HepG2 (cell line): Measurements from ENCODE around the gene ATG16L2. TPM values are rescaled to one million over a fixed set of nuclear protein-coding genes. Genes with fewer than 3 reads are reported as not detected.

Experiments
- CTCF ChIP-seq: sonication (generic); formaldehyde crosslinking; IDR thresholded peaks from 2 replicates; pipeline ENCODE4 v1.5.0; 2020; ENCODE audit warnings: mild to moderate bottlenecking, missing genetic modification reagents, moderate library complexity
- HES4 ChIP-seq: sonication (generic); formaldehyde crosslinking; IDR thresholded peaks from 2 replicates; pipeline ENCODE4 v1.9.0; 2021; ENCODE audit warnings: mild to moderate bottlenecking, missing genetic modification reagents, borderline replicate concordance
- HMGXB4 ChIP-seq, 2 experiments: sonication (generic) in 1 of 2; formaldehyde crosslinking in 1 of 2; IDR thresholded peaks; 2 replicates each; pipeline versions ENCODE4 v1.4.0 to v1.6.1; 2018 to 2020; ENCODE audit warnings: missing genetic modification reagents in 2 of 2, borderline replicate concordance in 1 of 2, low read depth in 1 of 2, mild to moderate bottlenecking in 1 of 2, missing biosample characterization in 1 of 2
- POGK ChIP-seq: sonication (generic); formaldehyde crosslinking; conservative IDR thresholded peaks from 2 replicates; pipeline ENCODE4 v1.8.0; 2022; ENCODE audit warnings: mild to moderate bottlenecking, moderate library complexity, missing genetic modification reagents
- RARA ChIP-seq: IDR thresholded peaks from 2 replicates; pipeline ENCODE4 v1.6.1; 2016; ENCODE audit warnings: missing genetic modification reagents, missing compliant biosample characterization
- STAG1 ChIP-seq: sonication (generic); formaldehyde crosslinking; IDR thresholded peaks from 2 replicates; pipeline ENCODE4 v1.4.0; 2020; ENCODE audit warnings: missing genetic modification reagents
- ZBTB8A ChIP-seq: sonication (generic); formaldehyde crosslinking; IDR thresholded peaks from 2 replicates; pipeline ENCODE4 v1.4.0; 2020; ENCODE audit warnings: mild to moderate bottlenecking, low read depth, missing genetic modification reagents, borderline replicate concordance
- ZMYM2 ChIP-seq: sonication (generic); formaldehyde crosslinking; IDR thresholded peaks from 2 replicates; pipeline ENCODE4 v1.8.0; 2022; ENCODE audit warnings: mild to moderate bottlenecking, missing genetic modification reagents
- ZNF143 ChIP-seq: sonication (generic); formaldehyde crosslinking; IDR thresholded peaks from 2 replicates; pipeline ENCODE4 v1.4.0; 2020; ENCODE audit warnings: missing genetic modification reagents
- ZNF274 ChIP-seq: sonication (generic); formaldehyde crosslinking; IDR thresholded peaks from 2 replicates; pipeline ENCODE4 v1.5.1; 2020; ENCODE audit warnings: mild to moderate bottlenecking, missing genetic modification reagents
- ZNF343 ChIP-seq: sonication (generic); formaldehyde crosslinking; IDR thresholded peaks from 2 replicates; pipeline ENCODE4 v1.4.0; 2020; ENCODE audit warnings: mild to moderate bottlenecking, missing genetic modification reagents
- ZNF383 ChIP-seq: sonication (generic); formaldehyde crosslinking; IDR thresholded peaks from 2 replicates; pipeline ENCODE4 v1.4.0; 2020; ENCODE audit warnings: missing genetic modification reagents, mild to moderate bottlenecking, borderline replicate concordance
- ZNF781 ChIP-seq: sonication (generic); formaldehyde crosslinking; IDR thresholded peaks from 2 replicates; pipeline ENCODE4 v1.5.1; 2020; ENCODE audit warnings: borderline replicate concordance, mild to moderate bottlenecking, missing genetic modification reagents; ENCODE audit errors: not compliant biosample characterization
- ZNF788 ChIP-seq: sonication (generic); formaldehyde crosslinking; IDR thresholded peaks from 2 replicates; pipeline ENCODE4 v1.5.0; 2020; ENCODE audit warnings: mild to moderate bottlenecking, missing genetic modification reagents, borderline replicate concordance
- ZNF879 ChIP-seq: sonication (generic); formaldehyde crosslinking; IDR thresholded peaks from 2 replicates; pipeline ENCODE4 v1.8.1; 2023; ENCODE audit warnings: missing genetic modification reagents
- polyA plus RNA-seq, 8 experiments: library from polyadenylated mRNA; depleted of rRNA in 3 of 8; stranded (reverse) in 7 of 8; unstranded in 1 of 8; fragments of >200 nt; fragmentation: Illumina TruSeq in 4 of 8; extraction: Trizol in 4 of 8; gene quantifications; 2 replicates each; pipeline versions ENCODE4 v1.2.1 to v1.2.3, GENCODE V29; 2011 to 2016; ENCODE audit warnings: low read depth in 4 of 8, missing spikeins in 1 of 8, mixed read lengths in 1 of 8; ENCODE audit not compliant: insufficient read depth in 1 of 8
- total RNA-seq, 5 experiments: library from RNA; depleted of rRNA; stranded (reverse); fragments of >200 nt; fragmentation: Illumina TruSeq; extraction: Trizol; gene quantifications; 2 replicates each; pipeline ENCODE4 v1.2.3, GENCODE V29; 2016; ENCODE audit warnings: low read depth in 1 of 5
- TF ChIP-seq, protein P1 (sequence below): sonication (generic); formaldehyde crosslinking; IDR thresholded peaks from 2 replicates; pipeline ENCODE4 v1.8.0; 2022; ENCODE audit warnings: mild to moderate bottlenecking, missing genetic modification reagents
- TF ChIP-seq, protein P2 (sequence below): IDR thresholded peaks from 2 replicates; pipeline ENCODE4 v1.6.1; 2012; ENCODE audit warnings: inconsistent platforms

The ATG16L2 gene
- total and polyA plus RNA-seq, 2 of the 13 experiments (the other 11 are each of a cell fraction or from before 2014, with no cell fraction given) = 6.2 to 14.8 TPM

- TF ChIP-seq HES4 (CRISPR knock-in tag) (peak; percentile 58; the same call in 1 of the 2 replicates), ZNF143 (CRISPR knock-in tag) (peak; percentile 2; the same call in 1 of the 2 replicates), RARA (CRISPR knock-in tag) (peak; percentile 9; the same call in 1 of the 2 replicates), ZNF343 (CRISPR knock-in tag) (peak; percentile 14; the same call in 1 of the 2 replicates), CTCF (CRISPR knock-in tag) (peak; percentile 88), ZNF879 (CRISPR knock-in tag) (peak; percentile 46; the same call in 1 of the 2 replicates), ZNF274 (peak; percentile 30; the same call in 1 of the 2 replicates), ZNF781 (no peak), ZNF788 (peak; percentile 13; the same call in 1 of the 2 replicates), HMGXB4 (CRISPR knock-in tag; IDR thresholded peaks at IDR 0.05; ENCODE audit: borderline replicate concordance in 1 of 2, low read depth in 1 of 2) (peak; percentile 75 to 91), POGK (0 out of 2 replicates have a peak, but pooled peaks have one; percentile 22), STAG1 (CRISPR knock-in tag) (peak; percentile 70), ZNF383 (CRISPR knock-in tag) (peak; percentile 27; the same call in 1 of the 2 replicates), ZBTB8A (CRISPR knock-in tag) (0 out of 2 replicates have a peak, but pooled peaks have one; percentile 37), ZMYM2 (CRISPR knock-in tag) (0 out of 2 replicates have a peak, but pooled peaks have one; percentile 16)
- TF ChIP-seq, protein P1, sequence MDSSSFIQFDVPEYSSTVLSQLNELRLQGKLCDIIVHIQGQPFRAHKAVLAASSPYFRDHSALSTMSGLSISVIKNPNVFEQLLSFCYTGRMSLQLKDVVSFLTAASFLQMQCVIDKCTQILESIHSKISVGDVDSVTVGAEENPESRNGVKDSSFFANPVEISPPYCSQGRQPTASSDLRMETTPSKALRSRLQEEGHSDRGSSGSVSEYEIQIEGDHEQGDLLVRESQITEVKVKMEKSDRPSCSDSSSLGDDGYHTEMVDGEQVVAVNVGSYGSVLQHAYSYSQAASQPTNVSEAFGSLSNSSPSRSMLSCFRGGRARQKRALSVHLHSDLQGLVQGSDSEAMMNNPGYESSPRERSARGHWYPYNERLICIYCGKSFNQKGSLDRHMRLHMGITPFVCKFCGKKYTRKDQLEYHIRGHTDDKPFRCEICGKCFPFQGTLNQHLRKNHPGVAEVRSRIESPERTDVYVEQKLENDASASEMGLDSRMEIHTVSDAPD (CRISPR knock-in tag) = 0 out of 2 replicates have a peak, but pooled peaks have one; percentile 44
- TF ChIP-seq, protein P2, sequence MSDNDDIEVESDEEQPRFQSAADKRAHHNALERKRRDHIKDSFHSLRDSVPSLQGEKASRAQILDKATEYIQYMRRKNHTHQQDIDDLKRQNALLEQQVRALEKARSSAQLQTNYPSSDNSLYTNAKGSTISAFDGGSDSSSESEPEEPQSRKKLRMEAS = peak; percentile 59
These were observed 1.1 kb upstream of the ATG16L2 start (continued) for GRCh38 chr11:72812967-72813739.
